B cell (primary cell): ENCODE results near the gene AXIN2.

Source experiments
- CTCF ChIP-seq: fragments of 200-600 bp; IDR thresholded peaks from one replicate; pipeline ENCODE4 v1.8.0; 2022; ENCODE audit warnings: antibody characterized with exemption, mild to moderate bottlenecking
- EZH2 ChIP-seq: IDR thresholded peaks from 2 replicates; pipeline ENCODE4 v1.6.1; 2012; ENCODE audit warnings: borderline replicate concordance, low read depth, mild to moderate bottlenecking, moderate library complexity, low read length; ENCODE audit not compliant: insufficient read depth, poor library complexity, severe bottlenecking

- TF ChIP-seq CTCF = no peak
- no peak for TF ChIP-seq EZH2
Measured at GRCh38 chr17:65604070-65604469, 42.6 kb upstream of the AXIN2 start.
